ENCODE results near the gene SCCPDH. TPM values are rescaled to one million over a fixed set of nuclear protein-coding genes. Genes with fewer than 3 reads are reported as not detected.
"Not testable (repeated sequence)": the region's sequence is repeated elsewhere in the genome, so short reads cannot be mapped to it uniquely, and the experiment has no call there.

SCCPDH gene
- 46.8 TPM for total RNA-seq

GRCh38 chr1:246724016-246724730 lies at the start of gene SCCPDH:
Gene SCCPDH, plus strand, starts transcription at chr1:246724409. Its CDS starts 14 bp downstream, at chr1:246724423.
- peak; percentile 87 for DNase-seq

- no peak for DNase-seq
Measured at GRCh38 chr1:246677842-246678241, 46.4 kb upstream of the SCCPDH start.

DNA sequence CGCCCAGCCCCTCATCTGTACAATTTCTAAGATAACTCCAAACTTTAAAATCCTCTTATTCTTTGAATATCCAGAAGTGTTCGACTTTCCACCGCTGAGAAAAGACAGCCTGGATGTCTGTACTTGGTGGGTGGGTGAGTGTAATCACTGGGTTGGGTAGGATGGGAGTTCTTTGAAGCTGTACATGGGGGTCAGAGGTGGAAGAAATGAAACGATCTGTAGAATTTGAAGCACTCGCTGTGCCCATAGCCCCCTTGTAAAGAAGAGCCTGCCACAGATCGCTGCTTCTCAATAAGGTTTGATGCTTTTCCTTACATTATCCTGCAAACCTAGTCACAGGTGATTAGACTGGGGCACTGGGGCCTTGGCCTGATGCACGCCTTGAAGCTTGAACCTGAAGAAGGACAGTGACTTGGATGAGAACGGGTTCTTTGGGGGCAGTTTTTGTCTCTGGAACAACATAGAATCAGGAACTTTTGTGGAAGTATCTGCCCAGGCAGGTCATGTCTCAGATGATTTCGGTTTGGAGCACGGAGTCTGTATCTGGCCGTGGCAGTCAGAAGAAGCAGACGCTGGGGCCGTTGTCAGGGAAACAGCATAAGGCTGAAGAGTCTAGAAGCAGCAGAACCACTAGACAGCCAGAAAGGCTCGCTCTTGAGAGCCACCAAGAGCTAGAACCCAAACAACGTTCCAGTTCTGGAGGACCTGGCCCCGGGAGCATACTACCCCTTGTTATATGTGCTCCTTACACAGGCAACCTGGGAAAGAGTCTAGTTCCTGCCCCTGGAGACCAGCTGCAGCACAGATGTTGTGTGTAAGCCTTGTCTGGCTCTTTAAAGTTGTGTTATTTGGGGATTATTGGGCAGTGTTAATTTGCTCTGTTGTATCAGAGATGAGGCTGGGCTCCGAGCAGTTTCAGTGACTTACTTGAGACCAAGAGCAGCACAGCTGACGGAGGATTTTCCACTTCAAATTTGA lies 45.1 kb upstream of the SCCPDH start:
- DNase-seq, result peak; percentile 20

DNA sequence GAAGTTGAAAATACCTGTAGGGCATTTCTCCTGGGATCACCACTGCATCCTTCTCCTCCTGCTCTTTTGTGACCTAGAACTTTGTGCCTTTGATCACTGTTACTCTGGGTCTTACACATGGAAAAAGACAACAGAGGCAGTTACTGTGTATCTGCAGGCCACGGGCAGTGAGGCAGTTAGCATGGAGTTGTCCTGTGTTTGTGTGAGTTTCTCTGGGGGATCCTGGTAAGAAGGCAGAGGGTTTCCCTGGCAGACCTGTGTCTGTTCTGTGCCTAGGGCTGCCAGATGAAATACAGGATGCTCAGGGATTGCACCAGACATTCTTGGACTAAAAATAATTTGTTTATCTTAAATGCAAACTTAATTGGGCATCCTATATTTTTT lies 44.4 kb upstream of the SCCPDH start:
- DNase-seq, result no peak

GRCh38 chr1:246680190-246680589 lies 44.0 kb upstream of the SCCPDH start:
- peak; percentile 16 for DNase-seq

GRCh38 chr1:246680696-246681130 lies 43.5 kb upstream of the SCCPDH start:
- DNase-seq, result peak; percentile 82

- DNase-seq, result peak; percentile 74
Measured at GRCh38 chr1:246681900-246682895, 42.0 kb upstream of the SCCPDH start.

DNA sequence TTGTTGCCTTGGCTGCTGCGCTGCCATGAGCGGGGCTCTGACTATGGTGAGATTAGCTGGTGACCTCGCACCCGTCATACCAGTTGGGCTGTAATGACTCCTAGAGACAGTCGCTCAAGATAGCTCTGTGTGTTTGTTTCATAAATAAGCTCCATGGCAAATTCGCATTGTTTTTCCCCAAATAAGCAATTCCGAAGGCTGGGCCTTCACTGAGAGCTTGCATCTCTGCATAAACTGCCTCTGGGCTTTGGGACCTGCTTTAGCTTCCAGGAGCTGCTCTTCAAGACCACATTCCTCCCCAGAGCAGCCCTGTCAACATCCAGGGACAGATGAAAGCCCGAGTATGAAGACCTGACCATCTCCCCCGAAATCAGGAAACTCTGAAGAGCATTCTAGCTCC lies 40.7 kb upstream of the SCCPDH start:
- DNase-seq, result no peak

- DNase-seq, result no peak
Measured at GRCh38 chr1:246687002-246687401, 37.2 kb upstream of the SCCPDH start.

GRCh38 chr1:246689409-246690008 lies 34.7 kb upstream of the SCCPDH start:
- peak; percentile 83 for DNase-seq

GRCh38 chr1:246690100-246690499 lies 34.1 kb upstream of the SCCPDH start:
- DNase-seq, result no peak

GRCh38 chr1:246691622-246692495 lies 32.4 kb upstream of the SCCPDH start:
- no peak for DNase-seq

DNA sequence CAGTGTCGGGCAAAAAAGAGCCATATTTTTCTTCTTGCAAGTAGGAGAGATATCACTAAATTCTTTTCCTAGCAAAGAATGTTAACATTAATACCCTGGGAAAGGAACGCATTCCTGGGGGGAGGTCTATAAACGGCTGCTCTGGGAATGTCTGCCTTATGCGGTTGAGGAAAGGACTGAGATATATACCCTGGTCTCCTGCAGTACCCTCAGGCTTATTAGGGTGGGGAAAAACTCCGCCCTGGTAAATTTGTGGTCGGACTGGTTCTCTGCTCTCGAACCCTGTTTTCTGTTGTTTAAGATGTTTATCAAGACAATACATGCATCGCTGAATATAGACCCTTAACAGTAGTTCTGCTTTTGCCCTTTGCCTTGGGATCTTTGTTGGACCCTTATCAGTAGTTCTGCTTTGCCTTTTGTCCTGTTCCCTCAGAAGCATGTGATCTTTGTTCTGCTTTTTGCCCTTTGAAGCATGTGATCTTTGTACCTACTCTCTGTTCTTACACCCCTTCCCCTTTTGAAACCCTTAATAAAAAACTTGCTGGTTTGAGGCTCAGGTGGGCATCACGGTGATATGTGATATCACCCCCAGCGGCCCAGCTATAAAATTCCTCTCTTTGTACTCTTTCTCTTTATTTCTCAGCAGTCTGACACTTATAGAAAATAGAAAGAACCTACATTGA lies 29.9 kb upstream of the SCCPDH start:
- DNase-seq, result not testable (repeated sequence)

GRCh38 chr1:246695136-246695535 lies 29.1 kb upstream of the SCCPDH start:
- DNase-seq, result no peak

DNA sequence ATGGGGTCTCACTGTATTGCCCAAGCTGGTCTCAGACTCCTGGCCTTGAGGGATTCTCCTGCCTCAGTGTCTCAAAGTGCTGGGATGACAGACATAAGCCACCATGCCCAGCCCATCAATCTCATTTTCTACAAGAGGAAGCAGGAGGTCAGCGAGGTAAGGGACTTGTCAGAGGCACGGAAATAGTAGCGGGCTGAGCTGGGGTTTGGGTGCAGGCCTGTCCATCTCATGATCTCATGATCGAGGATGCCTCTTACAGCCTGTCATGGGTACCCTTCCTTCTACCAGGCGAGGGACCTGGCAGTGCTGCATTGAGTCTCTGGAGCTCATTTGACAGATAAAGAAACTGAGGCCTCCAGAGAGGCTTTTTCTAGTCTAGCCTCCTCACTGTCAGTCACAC lies 28.5 kb upstream of the SCCPDH start:
- DNase-seq, result no peak

- peak; percentile 46 for DNase-seq
Measured at GRCh38 chr1:246698466-246699094, 25.6 kb upstream of the SCCPDH start.

DNA sequence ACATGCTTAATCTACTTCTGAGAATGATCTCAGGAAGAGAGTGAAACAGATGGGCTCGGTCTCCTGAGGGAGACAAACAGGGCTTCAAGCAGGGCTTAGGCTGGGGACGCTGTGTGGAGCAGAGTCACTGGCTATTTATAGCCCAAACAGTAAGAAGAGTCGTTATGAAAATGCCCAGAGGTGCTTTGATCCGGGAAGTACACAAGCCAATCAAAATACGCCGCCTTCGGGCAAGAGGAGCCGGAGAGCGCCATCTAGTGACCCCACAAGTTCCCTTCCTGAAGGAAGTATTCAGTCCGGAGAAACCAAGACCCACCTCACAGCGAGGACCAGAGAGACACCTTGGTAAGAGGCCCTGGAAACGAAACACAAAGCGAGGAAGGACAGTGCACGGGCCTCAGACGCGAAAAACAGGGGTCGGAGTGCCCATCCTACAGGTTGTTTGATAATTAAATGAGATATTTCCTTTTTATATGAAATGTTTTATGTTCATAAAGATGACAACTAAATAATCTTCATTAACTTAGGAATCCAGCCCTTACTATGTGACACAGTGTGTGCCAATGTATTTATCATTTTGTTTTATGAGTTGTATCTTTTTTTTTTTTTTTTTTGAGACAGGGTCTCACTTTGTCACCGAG lies 25.0 kb upstream of the SCCPDH start:
- peak; percentile 95 for DNase-seq

DNA sequence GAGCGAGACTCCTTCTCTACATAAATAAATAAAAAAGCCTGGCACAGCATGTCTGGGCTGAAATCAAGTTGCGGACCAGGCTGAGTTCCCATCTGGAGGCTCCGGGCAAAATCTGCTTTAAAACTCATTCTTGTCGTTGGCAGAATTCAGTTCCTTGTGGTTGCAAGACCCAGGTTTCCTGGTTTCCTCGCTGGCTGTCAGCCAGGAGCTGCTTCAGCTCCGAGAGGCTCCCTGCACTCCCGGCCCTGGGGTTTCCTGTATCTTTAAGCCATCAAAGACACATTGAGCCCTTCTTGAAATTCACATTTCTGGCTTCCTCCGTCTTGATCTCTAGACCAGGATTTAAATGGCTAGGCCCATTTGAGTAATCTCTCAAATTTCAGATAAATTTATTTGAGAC lies 20.6 kb upstream of the SCCPDH start:
- no peak for DNase-seq

- DNase-seq, result no peak
Measured at GRCh38 chr1:246705368-246705767, 18.8 kb upstream of the SCCPDH start.

Data from tongue (tissue), 2 donors.